HG02970 (cell line): ENCODE measurements around the gene HCN2.
"Not testable (repeated sequence)": the region's sequence is repeated elsewhere in the genome, so short reads cannot be mapped to it uniquely, and the experiment has no call there.

ENCODE experiments used
- ATAC-seq: cut with Tn5 transposase; IDR thresholded peaks from one replicate; pipeline ENCODE4 v1.9.1; 2021; ENCODE audit warnings: mild to moderate bottlenecking, moderate library complexity, moderate number of reproducible peaks; ENCODE audit not compliant: unreplicated experiment, low FRiP score

The HCN2 gene

GRCh38 chr19:584240-585001, 5.3 kb upstream of the HCN2 start:
- ATAC-seq: no peak

- not testable (repeated sequence) for ATAC-seq
These were observed 4.5 kb upstream of the HCN2 start for GRCh38 chr19:585146-585545.

- ATAC-seq: no peak
These were observed 4.0 kb upstream of the HCN2 start for GRCh38 chr19:585551-586110.

GRCh38 chr19:588093-588740, 1.5 kb upstream of the HCN2 start:
- no peak for ATAC-seq

- no peak for ATAC-seq
These were observed 664 bp upstream of the HCN2 start for GRCh38 chr19:588741-589692.

GRCh38 chr19:590396-590745, 690 bp downstream of the HCN2 start:
- ATAC-seq: no peak

GRCh38 chr19:590750-591098, 1.0 kb downstream of the HCN2 start:
- ATAC-seq: no peak

- ATAC-seq: no peak
These were observed 1.6 kb downstream of the HCN2 start for GRCh38 chr19:591099-591958.

- no peak for ATAC-seq
These were observed 2.4 kb downstream of the HCN2 start for GRCh38 chr19:592101-592500.

- ATAC-seq: no peak
These were observed 3.4 kb downstream of the HCN2 start for GRCh38 chr19:593055-593454.

- ATAC-seq: no peak
These were observed 3.8 kb downstream of the HCN2 start for GRCh38 chr19:593505-593904.

GRCh38 chr19:594265-594870, 4.7 kb downstream of the HCN2 start:
- ATAC-seq: no peak

- ATAC-seq: no peak
These were observed 5.9 kb downstream of the HCN2 start for GRCh38 chr19:595326-596262.

- no peak for ATAC-seq
These were observed 6.6 kb downstream of the HCN2 start for GRCh38 chr19:596263-596655.

- ATAC-seq: no peak
These were observed 8.0 kb downstream of the HCN2 start for GRCh38 chr19:597406-598315.

GRCh38 chr19:601310-601709, 11.6 kb downstream of the HCN2 start:
- ATAC-seq: no peak

- no peak for ATAC-seq
These were observed 12.1 kb downstream of the HCN2 start for GRCh38 chr19:601790-602189.
